ENCODE measurements around the gene TRMT1. TPM values are rescaled to one million over a fixed set of nuclear protein-coding genes. Genes with fewer than 3 reads are reported as not detected.

TRMT1 gene
- total and polyA plus RNA-seq, 2 donors (not counting 1 experiment from before 2014, with no cell fraction given): 91.8 to 281 TPM

- H3K9me3 ChIP-seq (ENCODE audit: control extremely low read depth in 1 of 3, control insufficient read depth in 2 of 3, insufficient read depth in 1 of 3, low read length in 2 of 3): no peaks in the 10 kb centered on the region
- no peaks in the 10 kb centered on the region for H3K4me1 Mint-ChIP-seq
- intact Hi-C loops (cut with micrococcal nuclease): no loop called here
- H3K27ac ChIP-seq (ENCODE audit: low read length in 2 of 2): no peak overlapping the region
- TF ChIP-seq EZH2 (IDR thresholded peaks at IDR 0.05; ENCODE audit: borderline replicate concordance, insufficient read depth, low read depth, low read length, poor library complexity, severe bottlenecking) (no peak), CTCF (IDR thresholded peaks at IDR 0.05) (no peak)
- POLR2A ChIA-PET: interaction anchor here (0.6 kb wide), 1 partner anchor 47 kb away, joined by 3 read pairs; no protein-coding TSS in a partner anchor
- no peak for ATAC-seq (ENCODE audit: low read depth)
- H3K79me2 ChIP-seq (ENCODE audit: control insufficient read depth, insufficient read depth, low read length): no peaks in the 10 kb centered on the region
- H3K4me3 ChIP-seq (ENCODE audit: control extremely low read depth in 1 of 5, extremely low read depth in 1 of 5, insufficient read depth in 1 of 5, low read depth in 2 of 5, low read length in 4 of 5): no peak overlapping the region
- H3K4me2 ChIP-seq (replicated peaks; ENCODE audit: low read depth, low read length, poor library complexity, severe bottlenecking): no peak overlapping the region
- no peak overlapping the region for H2AFZ ChIP-seq (ENCODE audit: insufficient read depth, low read depth, low read length, poor library complexity, severe bottlenecking)
- peaks cover 12% of the 10 kb centered on the region for H3K27me3 Mint-ChIP-seq
- no peaks in the 10 kb centered on the region for H3K9me3 Mint-ChIP-seq (ENCODE audit: insufficient read depth)
- CTCF ChIA-PET: interaction anchor here (0.6 to 1.5 kb wide), 4 partner anchors 9 to 93 kb away, joined by 3 to 4 read pairs (median 3); no protein-coding TSS in a partner anchor
- no peaks in the 10 kb centered on the region for H3K4me1 ChIP-seq (ENCODE audit: control insufficient read depth in 2 of 2, insufficient read depth in 2 of 2, low read length in 2 of 2)
- no peak overlapping the region for H3K9ac ChIP-seq (ENCODE audit: low read length)
- no peaks in the 10 kb centered on the region for H3K27me3 ChIP-seq (replicated peaks in 1 of 4; ENCODE audit: control extremely low read depth in 1 of 4, control insufficient read depth in 3 of 4, insufficient read depth in 4 of 4, low read length in 3 of 4)
- no peak overlapping the region for H3K4me3 Mint-ChIP-seq
- no peak overlapping the region for H3K27ac Mint-ChIP-seq
- H4K20me1 ChIP-seq (ENCODE audit: control insufficient read depth, insufficient read depth, low read length, poor library complexity, severe bottlenecking): no peaks in the 10 kb centered on the region
- 90% methylated on average over 28 of the region's 32 CpGs for WGBS (ENCODE audit: insufficient coverage)
- no peak for DNase-seq
- no peaks in the 10 kb centered on the region for H3K36me3 ChIP-seq (replicated peaks in 1 of 2; ENCODE audit: control extremely low read depth in 1 of 2, control insufficient read depth in 1 of 2, extremely low read depth in 1 of 2, insufficient read depth in 2 of 2, low read length in 1 of 2)
These were observed 46.0 kb downstream of the TRMT1 start for GRCh38 chr19:13070425-13071140.

Data from B cell (primary cell).